K562 (cell line): ENCODE results near the gene MT1X. TPM values are rescaled to one million over a fixed set of nuclear protein-coding genes. Genes with fewer than 3 reads are reported as not detected.

ENCODE experiments used
- CREB1 ChIP-seq, 2 experiments: sonication (generic) in 1 of 2; formaldehyde crosslinking in 1 of 2; IDR thresholded peaks; 2 replicates each; pipeline versions ENCODE4 v1.6.1 to v1.8.0; 2012 to 2022; ENCODE audit warnings: inconsistent platforms in 1 of 2, mild to moderate bottlenecking in 1 of 2, missing genetic modification reagents in 1 of 2, moderate library complexity in 1 of 2
- KHSRP ChIP-seq: fragments of 450-650 bp; IDR thresholded peaks from 2 replicates; pipeline ENCODE4 v1.6.1; 2017
- L3MBTL2 ChIP-seq: fragments of 450-650 bp; IDR thresholded peaks from 2 replicates; pipeline ENCODE4 v1.6.1; 2016; ENCODE audit warnings: mild to moderate bottlenecking, moderate library complexity
- NFIC ChIP-seq: fragments of 450-650 bp; IDR thresholded peaks from 2 replicates; pipeline ENCODE4 v1.6.1; 2017; ENCODE audit warnings: mild to moderate bottlenecking, inconsistent platforms
- PHB2 ChIP-seq: fragments of 450-650 bp; IDR thresholded peaks from 2 replicates; pipeline ENCODE4 v1.6.1; 2017; ENCODE audit warnings: low read depth
- ZNF146 ChIP-seq: IDR thresholded peaks from one replicate; pipeline ENCODE4 v1.6.1; 2018; ENCODE audit warnings: missing compliant biosample characterization; ENCODE audit not compliant: unreplicated experiment
- polyA plus RNA-seq, 8 experiments: library from polyadenylated mRNA; depleted of rRNA in 4 of 8; stranded (reverse) in 5 of 8; unstranded in 3 of 8; fragments of >200 nt; fragmentation: Nextera tagmentation in 2 of 8; fragmentation: Illumina TruSeq in 1 of 8; extraction: Ambion mirVana in 2 of 8; extraction: Trizol in 1 of 8; gene quantifications; 2 replicates each; pipeline versions ENCODE4 v1.2.1 to v1.2.3, GENCODE V29; 2011 to 2014; ENCODE audit warnings: inconsistent platforms in 1 of 8, missing spikeins in 1 of 8
- total RNA-seq, 7 experiments: library from RNA; depleted of rRNA in 6 of 7; stranded (reverse); fragments of >200 nt in 6 of 7; fragmentation: Illumina TruSeq in 2 of 7; extraction: Trizol in 2 of 7; gene quantifications; 2 replicates each; pipeline versions ENCODE4 v1.2.1 to v1.2.3, GENCODE V29; 2011 to 2021; ENCODE audit warnings: low replicate concordance in 1 of 7
- TF ChIP-seq, protein P1 (sequence below): fragments of 450-650 bp; formaldehyde crosslinking; IDR thresholded peaks from 2 replicates; pipeline ENCODE4 v1.4.0; 2022; ENCODE audit warnings: missing genetic modification characterization
- TF ChIP-seq, protein P2 (sequence below), 2 experiments: fragments of 200-800 bp in 1 of 2; sonication (Bioruptor generic) in 1 of 2; sonication (generic) in 1 of 2; formaldehyde crosslinking in 1 of 2; IDR thresholded peaks in 1 of 2; conservative IDR thresholded peaks in 1 of 2; 2 replicates each; pipeline versions ENCODE4 v1.5.0 to v1.6.1; 2016 to 2020; ENCODE audit warnings: missing compliant biosample characterization in 1 of 2, missing genetic modification characterization in 1 of 2, missing genetic modification reagents in 1 of 2

MT1X gene
- total and polyA plus RNA-seq, 9 of the 15 experiments (the other 6 are each of a cell fraction or from before 2014, with no cell fraction given): 4.9 to 22.8 (median 8.7) TPM

- TF ChIP-seq KHSRP (no peak), NFIC (peak; percentile 21; the same call in 1 of the 2 replicates), PHB2 (no peak), L3MBTL2 (no peak), CREB1 (IDR thresholded peaks at IDR 0.05) (no peak), CREB1 (CRISPR knock-in tag; IDR thresholded peaks at IDR 0.05) (no peak), ZNF146 (peak; percentile 92)
- TF ChIP-seq, protein P1, sequence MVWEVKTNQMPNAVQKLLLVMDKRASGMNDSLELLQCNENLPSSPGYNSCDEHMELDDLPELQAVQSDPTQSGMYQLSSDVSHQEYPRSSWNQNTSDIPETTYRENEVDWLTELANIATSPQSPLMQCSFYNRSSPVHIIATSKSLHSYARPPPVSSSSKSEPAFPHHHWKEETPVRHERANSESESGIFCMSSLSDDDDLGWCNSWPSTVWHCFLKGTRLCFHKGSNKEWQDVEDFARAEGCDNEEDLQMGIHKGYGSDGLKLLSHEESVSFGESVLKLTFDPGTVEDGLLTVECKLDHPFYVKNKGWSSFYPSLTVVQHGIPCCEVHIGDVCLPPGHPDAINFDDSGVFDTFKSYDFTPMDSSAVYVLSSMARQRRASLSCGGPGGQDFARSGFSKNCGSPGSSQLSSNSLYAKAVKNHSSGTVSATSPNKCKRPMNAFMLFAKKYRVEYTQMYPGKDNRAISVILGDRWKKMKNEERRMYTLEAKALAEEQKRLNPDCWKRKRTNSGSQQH (CRISPR knock-in tag): no peak
- TF ChIP-seq, protein P2, sequence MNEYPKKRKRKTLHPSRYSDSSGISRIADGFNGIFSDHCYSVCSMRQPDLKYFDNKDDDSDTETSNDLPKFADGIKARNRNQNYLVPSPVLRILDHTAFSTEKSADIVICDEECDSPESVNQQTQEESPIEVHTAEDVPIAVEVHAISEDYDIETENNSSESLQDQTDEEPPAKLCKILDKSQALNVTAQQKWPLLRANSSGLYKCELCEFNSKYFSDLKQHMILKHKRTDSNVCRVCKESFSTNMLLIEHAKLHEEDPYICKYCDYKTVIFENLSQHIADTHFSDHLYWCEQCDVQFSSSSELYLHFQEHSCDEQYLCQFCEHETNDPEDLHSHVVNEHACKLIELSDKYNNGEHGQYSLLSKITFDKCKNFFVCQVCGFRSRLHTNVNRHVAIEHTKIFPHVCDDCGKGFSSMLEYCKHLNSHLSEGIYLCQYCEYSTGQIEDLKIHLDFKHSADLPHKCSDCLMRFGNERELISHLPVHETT (CRISPR knock-in tag; conservative IDR thresholded peaks at IDR 0.05 in 1 of 2, IDR thresholded peaks at IDR 0.05 in 1 of 2): no peak
Observed at GRCh38 chr16:56690420-56691122, 8.3 kb downstream of the MT1X start (continued).
